ENCODE measurements around the gene MED28.

DNA sequence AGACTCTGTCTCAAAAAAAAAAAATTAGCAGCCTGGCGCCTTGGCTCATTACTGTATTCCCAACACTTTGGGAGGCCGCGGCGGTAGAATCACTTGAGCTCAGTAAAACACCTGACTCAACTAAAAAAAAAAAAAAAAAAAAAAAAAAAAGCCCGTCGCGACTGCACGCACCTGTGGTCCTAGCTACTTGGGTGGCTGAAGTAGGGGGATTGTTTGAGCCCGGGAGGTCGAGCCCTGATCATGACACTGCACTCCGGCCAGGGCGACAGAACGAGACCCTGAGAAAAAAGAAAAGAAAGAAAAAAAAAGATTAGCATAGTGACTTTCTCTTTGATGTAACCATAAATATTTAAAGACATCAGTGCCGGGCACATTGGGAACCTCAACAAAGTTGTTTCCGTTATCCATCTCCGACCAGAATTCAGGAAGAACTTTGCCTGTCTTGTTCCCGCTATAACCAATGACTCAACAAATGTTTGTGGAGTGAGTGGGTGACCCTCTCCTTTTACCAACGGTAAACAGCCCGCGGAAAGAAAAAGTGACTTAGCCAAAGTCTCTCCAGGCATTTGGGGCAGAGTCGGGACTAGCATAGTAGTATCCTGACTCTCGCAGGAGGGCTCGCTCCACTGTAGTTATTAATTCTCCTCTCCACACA, 553 bp upstream of the MED28 start:
- TF ChIP-seq, protein P1, sequence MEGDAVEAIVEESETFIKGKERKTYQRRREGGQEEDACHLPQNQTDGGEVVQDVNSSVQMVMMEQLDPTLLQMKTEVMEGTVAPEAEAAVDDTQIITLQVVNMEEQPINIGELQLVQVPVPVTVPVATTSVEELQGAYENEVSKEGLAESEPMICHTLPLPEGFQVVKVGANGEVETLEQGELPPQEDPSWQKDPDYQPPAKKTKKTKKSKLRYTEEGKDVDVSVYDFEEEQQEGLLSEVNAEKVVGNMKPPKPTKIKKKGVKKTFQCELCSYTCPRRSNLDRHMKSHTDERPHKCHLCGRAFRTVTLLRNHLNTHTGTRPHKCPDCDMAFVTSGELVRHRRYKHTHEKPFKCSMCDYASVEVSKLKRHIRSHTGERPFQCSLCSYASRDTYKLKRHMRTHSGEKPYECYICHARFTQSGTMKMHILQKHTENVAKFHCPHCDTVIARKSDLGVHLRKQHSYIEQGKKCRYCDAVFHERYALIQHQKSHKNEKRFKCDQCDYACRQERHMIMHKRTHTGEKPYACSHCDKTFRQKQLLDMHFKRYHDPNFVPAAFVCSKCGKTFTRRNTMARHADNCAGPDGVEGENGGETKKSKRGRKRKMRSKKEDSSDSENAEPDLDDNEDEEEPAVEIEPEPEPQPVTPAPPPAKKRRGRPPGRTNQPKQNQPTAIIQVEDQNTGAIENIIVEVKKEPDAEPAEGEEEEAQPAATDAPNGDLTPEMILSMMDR (conservative IDR thresholded peaks at IDR 0.05; ENCODE audit: low read length), result no peak
- no peak for TF ChIP-seq EZH2phosphoT487 (IDR thresholded peaks at IDR 0.05; ENCODE audit: borderline replicate concordance, low read depth, low read length)

Data from OCI-LY7 (cell line).